Stimulated activated CD8-positive, alpha-beta memory T cell treated with anti-CD3 and anti-CD28 coated beads, Interleukin-7, amount 100 ng/mL, for 4 hours (primary cell): ENCODE results near the gene CAPZB.

Source experiments
- DNase-seq, 2 donors: peaks; one replicate each; pipeline ENCODE4 v3.0.0-alpha.2; 2020; ENCODE audit warnings: low read depth in 2 of 2

CAPZB gene

GRCh38 chr1:19330449-19331135, 154.7 kb downstream of the CAPZB start:
- no peak for DNase-seq

- DNase-seq = no peak
These were observed 155.7 kb downstream of the CAPZB start for GRCh38 chr1:19329611-19330010.

- DNase-seq = no peak
These were observed 156.2 kb downstream of the CAPZB start for GRCh38 chr1:19329188-19329587.

DNA sequence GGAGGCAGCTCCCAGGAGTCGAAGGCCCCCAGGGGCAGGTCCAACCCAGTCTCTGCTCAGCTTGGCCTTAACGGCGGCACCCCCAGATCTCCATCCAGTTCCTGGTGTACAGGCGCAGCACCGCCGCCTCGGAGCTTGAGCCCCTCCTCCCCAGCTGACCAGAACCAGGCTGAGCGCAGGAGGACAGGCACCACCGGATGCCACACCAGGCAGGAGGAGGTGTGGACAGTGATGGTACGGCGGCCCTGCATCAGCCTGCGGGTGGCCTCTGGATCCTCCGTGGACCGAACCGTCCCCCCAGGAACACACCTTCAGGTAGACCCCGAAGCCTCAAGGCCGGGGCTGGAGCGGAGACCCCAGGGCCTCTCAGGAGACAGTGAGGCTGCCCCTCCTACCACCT, 156.9 kb downstream of the CAPZB start:
- DNase-seq = no peak

DNA sequence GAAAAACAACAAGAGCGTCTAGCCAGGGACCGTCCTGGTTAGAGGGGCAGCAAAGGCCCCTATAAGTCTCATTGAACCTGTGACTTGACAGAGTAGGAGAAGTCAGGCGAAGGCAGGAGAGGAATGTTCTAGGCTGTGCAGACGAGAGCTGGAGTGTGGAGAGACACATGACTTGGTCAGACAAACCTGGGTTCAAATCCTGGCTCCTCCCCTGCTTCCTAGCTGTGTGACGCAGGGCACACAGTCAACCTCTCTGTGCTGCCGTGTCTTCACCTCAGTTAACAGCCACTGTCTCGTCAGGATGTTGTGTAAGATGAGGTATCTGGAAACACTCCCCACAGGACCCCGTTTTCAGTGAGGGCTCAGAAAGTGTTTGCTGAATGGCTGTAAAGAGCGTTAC, 157.6 kb downstream of the CAPZB start:
- DNase-seq = no peak

- no peak for DNase-seq
These were observed 158.0 kb downstream of the CAPZB start for GRCh38 chr1:19327301-19327700.

DNA sequence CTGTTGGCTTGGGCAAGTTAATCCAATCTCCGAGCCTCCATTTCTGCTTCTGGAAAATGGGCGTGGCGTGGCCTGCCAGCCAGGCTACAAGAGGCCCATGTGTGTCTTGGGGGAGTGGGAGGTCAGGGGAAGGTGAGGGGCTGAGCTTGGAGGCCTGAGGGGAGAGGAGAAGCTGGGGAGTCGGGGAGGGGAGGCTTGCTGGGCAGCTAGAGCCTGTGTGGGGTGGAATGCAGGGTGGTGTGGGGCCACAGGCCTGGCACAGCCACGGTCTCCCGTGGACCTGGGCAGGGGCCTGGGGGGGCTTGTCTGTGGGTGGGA, 158.6 kb downstream of the CAPZB start:
- DNase-seq = no peak

DNA sequence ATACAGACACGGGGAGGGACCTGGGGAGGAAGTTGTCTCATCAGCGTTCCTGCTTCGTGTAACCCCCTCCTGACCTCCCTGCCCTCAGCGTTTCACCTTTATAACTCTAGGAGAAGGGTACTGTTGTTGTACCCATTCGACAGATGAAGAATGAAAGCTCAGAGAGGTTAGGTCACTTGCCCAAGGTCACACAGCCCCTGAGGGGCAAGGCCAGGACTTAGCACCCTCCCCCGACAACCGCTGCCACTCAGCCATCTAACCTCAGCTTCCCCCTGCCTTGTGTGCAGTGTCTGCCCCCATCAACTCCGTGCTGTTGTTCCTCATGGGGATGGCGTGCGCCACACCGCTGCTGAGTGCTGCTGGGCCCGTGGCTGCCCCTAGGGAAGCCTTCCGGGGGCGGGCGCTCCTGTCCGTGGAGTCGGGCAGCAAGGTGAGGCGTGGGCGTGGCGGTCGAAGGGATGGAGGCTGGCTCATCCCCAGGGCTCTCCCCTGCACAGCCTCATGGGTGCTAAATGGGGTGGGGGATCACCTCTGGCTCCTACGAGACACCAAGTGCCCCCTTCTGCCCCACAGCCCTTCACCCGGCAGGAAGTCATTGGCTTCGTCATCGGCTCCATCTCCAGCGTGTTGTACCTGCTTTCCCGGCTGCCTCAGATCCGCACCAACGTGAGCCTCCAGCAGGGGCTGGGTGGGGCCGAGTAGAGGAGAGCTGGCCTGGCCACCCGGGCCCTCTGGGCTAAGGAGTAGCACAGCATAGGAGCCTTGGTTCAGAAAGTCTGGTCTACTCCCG, 159.2 kb downstream of the CAPZB start:
- no peak for DNase-seq

- DNase-seq = no peak
These were observed 159.9 kb downstream of the CAPZB start for GRCh38 chr1:19325368-19325957.

DNA sequence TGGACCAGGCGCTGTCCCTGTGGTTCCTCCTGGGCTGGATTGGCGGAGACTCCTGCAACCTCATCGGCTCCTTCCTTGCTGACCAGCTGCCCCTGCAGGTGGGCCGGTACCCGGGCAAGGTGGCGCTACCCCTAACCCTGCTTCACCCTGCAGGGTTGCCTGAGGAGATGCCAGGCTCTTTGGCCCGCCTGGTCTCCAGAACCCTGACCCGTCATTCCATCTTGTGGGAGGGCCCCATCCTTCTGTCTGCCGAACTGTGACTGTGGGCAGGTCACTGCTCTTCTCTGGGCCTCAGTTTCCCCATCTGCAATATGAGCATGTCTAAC, 160.7 kb downstream of the CAPZB start:
- no peak for DNase-seq

GRCh38 chr1:19323987-19324664, 161.2 kb downstream of the CAPZB start:
- no peak for DNase-seq

DNA sequence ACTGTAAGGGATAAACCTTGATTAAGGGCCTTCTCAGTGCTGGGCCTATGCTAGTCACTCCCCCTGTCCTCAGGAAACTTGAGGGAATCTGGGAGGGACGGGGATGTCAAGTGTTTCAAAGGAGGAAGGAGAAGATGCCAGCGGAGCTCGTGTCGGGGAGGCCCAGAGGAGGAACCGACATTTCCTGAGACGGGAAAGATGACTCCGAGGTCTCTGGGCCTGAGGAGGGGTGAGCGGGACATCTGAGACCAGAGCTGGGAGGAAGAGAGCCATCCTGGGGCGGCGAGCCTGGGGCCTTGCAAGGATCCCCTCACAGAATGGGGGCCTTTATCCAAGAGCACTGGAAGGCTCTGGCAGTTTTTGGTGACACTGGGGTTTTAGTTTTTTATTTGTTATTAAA, 162.9 kb downstream of the CAPZB start:
- no peak for DNase-seq

GRCh38 chr1:19321071-19321470, 164.3 kb downstream of the CAPZB start:
- DNase-seq = no peak

DNA sequence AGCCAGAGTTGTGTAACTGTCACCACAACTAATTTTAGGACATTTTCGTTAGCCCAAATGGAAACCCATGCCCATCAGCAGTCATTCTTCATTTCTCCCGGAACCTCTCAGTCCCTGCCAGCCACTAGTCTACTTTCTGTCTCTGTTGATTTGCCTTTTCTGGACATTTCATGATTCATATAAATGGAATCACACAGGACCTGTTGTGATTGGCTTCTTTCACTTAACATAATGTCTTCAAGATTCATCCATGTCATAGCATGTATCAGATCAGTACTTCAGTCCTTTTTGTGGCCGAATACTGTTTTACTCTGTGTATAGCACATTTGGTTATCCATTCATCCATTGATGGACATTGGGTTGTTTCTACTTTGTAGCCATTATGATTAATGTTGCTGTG, 166.1 kb downstream of the CAPZB start:
- no peak for DNase-seq

DNA sequence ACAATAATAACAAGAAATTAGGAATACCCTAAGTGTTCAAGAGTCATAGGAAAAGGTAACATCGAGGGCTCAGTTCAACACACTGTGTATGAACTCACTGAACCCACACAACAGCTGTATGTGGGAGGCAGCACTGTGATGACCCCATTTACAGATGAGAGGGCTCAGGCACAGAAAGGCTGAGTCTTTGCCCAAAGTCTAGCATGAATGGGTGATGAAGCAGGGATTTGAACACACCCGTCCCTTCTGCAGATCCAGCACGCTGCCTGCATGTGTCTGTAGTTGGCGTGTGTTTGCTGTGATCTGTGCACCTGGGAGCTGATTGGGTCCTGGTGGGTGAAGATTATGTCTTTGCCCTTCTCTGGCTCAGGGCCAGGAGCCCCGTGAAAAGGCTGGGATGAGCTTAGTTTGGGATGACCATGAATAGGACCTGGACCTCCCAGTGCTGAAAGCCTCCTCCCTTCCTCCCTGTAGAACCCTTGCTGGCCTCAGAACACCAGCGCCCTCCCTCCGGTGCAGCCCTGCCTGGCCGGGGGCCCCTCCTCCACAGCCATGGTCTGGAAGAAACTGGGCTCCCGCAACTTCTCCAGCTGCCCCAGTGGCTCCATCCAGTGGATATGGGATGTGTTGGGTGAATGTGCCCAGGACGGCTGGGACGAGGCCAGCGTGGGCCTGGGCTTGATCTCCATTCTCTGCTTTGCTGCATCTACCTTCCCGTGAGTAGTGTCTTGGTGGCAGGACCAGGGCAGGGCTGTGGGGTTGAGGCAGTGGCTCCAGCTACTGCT, 168.0 kb downstream of the CAPZB start:
- no peak for DNase-seq

DNA sequence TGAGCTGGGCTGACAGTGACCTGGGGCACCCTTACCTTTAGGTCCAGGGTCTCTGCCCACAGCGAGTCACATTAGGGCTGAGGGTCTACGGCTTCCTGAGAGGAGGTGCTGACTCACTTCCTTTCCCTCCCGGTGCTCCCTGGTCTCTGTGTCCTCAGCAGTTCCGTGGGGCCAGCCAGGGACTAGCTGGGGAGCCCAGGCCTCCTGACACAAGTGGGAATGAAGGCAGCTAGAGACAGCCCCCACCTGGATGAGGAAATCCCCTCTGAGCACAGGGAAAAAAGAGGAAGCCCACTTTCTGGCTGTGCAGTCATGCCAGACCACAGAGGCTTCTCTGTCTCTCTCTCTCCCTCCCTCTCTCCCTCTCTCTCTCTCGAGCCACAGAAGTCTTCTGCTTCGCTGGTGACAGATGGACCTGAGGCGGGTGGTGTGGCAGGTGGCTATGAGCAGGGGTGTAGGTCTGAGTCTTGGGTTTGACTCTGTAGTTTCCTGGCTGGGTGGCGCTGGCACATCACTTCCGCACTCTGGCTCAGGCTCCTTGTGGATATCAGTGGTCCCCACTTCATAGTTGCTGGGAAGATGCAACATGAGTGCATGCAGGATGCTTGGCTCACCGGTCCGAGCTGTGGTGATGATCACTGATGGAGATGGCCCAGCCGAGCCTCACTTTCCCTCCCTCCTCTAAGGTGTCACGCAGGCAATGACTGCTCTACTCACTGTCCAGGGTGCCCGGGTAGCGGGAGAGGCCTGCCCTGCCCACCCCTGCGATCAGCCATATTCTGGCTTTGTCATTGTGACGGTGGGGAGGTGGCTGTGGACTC, 169.8 kb downstream of the CAPZB start:
- DNase-seq = no peak

DNA sequence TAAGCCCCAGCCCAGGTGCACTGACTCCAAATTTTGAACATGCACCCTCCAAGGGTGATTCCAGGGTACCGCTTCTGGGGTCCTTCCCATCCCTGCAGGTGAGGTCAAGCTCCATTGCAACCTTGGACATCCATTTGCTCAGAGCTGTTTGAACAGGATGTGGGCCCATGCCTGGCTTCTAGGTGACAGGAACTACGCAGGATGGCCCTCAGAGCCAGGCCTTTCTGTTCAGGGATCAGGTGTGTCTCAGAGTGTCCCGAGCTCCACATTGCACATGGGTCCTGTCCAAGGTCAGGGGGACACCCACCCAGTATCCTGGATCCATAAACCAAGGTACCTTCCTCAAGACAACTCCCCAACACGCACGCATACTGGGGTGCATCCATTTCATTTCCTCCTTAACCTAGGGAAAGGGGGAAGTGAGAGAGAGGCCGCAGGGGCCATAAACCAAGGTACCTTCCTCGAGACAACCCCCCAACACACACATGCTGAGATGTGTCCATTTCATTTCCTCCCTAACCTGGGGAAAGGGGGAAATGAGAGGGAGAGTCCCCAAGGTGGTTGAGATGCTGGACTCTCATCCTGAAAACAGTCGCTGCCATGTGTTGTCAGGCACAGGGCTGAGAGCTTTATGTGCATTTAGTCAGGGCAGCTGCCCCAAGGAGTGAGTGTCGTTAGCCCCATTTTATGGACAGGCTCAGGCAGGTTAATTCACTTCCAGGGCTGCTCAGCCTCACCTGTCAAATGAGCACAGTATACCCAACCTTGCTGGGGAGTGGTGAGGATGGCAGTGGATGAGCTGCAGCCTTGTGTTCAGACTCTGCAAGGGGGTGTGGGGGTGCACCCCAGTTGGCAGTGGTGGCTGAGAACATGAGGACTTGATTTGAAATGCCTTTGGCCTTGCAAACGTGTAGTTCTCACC, 171.1 kb downstream of the CAPZB start:
- no peak for DNase-seq

GRCh38 chr1:19313636-19313959, 171.7 kb downstream of the CAPZB start:
- DNase-seq = no peak

- no peak for DNase-seq
These were observed 172.3 kb downstream of the CAPZB start for GRCh38 chr1:19312782-19313635.
